Muscle of leg (tissue), 11 donors: ENCODE results near the gene CEP55. TPM values are rescaled to one million over a fixed set of nuclear protein-coding genes. Genes with fewer than 3 reads are reported as not detected.

Experiments
- DNase-seq: peaks from one replicate; pipeline ENCODE4 v3.0.0; 2013
- H3K27ac ChIP-seq: one replicate; pipeline ENCODE4 v1.5.1; 2013; ENCODE audit warnings: mild to moderate bottlenecking, low read length, control low read depth
- H3K27me3 ChIP-seq: one replicate; pipeline ENCODE4 v1.6.1; 2013; ENCODE audit warnings: low read length; ENCODE audit not compliant: control insufficient read depth, insufficient read depth
- H3K36me3 ChIP-seq: one replicate; pipeline ENCODE4 v1.6.1; 2013; ENCODE audit warnings: low read length; ENCODE audit not compliant: control insufficient read depth, insufficient read depth
- H3K4me1 ChIP-seq: one replicate; pipeline ENCODE4 v1.6.1; 2013; ENCODE audit warnings: low read length; ENCODE audit not compliant: control insufficient read depth, insufficient read depth
- H3K4me3 ChIP-seq: one replicate; pipeline ENCODE4 v1.5.1; 2013; ENCODE audit warnings: low read length, control low read depth
- H3K9me3 ChIP-seq: replicated peaks from 2 replicates; pipeline ENCODE4 v1.6.1; 2013; ENCODE audit warnings: low read depth, low read length; ENCODE audit not compliant: control insufficient read depth
- WGBS: methylation state at CpG from one replicate; pipeline ENCODE4 v1.1.5; 2013; ENCODE audit warnings: missing lambda C conversion rate; ENCODE audit not compliant: insufficient coverage; 5-methylcytosine and 5-hydroxymethylcytosine counted together
- polyA plus RNA-seq, 8 donors: library from polyadenylated mRNA; unstranded; fragments of 120-200 nt; gene quantifications; one replicate each; pipeline versions ENCODE4 v1.2.1 to v1.2.3, GENCODE V29; 2013; ENCODE audit warnings: inconsistent platforms in 1 of 8, low replicate concordance in 1 of 8; ENCODE audit not compliant: insufficient read length in 8 of 8, insufficient read depth in 1 of 8
- total RNA-seq: library from RNA; stranded (reverse); fragments of 120-200 nt; gene quantifications from one replicate; pipeline ENCODE4 v1.2.4, GENCODE V29; 2013

The CEP55 gene
- total and polyA plus RNA-seq, 9 donors: 7.0 to 14.1 (median 8.7) TPM

- Histone ChIP-seq H3K4me1 (peaks cover 5% of the 10 kb centered on the region), H3K9me3 (no peaks in the 10 kb centered on the region), H3K36me3 (no peaks in the 10 kb centered on the region), H3K27me3 (peaks cover 2% of the 10 kb centered on the region), H3K4me3 (no peak overlapping the region), H3K27ac (no peak overlapping the region)
- WGBS: 59% methylated on average over 9 of the region's 14 CpGs
- peak; percentile 67 for DNase-seq
These were observed 58.5 kb downstream of the CEP55 start for GRCh38 chr10:93554760-93555432.

- H3K9me3 ChIP-seq: no peaks in the 10 kb centered on the region
- H3K27me3 ChIP-seq: peaks cover 11% of the 10 kb centered on the region
- no peak for DNase-seq
- no peaks in the 10 kb centered on the region for H3K36me3 ChIP-seq
- no peak overlapping the region for H3K27ac ChIP-seq
- 96% methylated on average over 7 of the region's 9 CpGs for WGBS
- H3K4me3 ChIP-seq: no peak overlapping the region
- H3K4me1 ChIP-seq: no peaks in the 10 kb centered on the region
These were observed 63.1 kb downstream of the CEP55 start for GRCh38 chr10:93559490-93559889.

- H3K27ac ChIP-seq: no peak overlapping the region
- H3K4me1 ChIP-seq: no peaks in the 10 kb centered on the region
- H3K27me3 ChIP-seq: peaks cover 18% of the 10 kb centered on the region
- WGBS: no CpG with 5 or more reads among the region's 6 CpGs
- no peak overlapping the region for H3K4me3 ChIP-seq
- DNase-seq: no peak
- H3K9me3 ChIP-seq: no peaks in the 10 kb centered on the region
- H3K36me3 ChIP-seq: no peaks in the 10 kb centered on the region
These were observed 64.1 kb downstream of the CEP55 start for GRCh38 chr10:93560541-93560940.

DNA sequence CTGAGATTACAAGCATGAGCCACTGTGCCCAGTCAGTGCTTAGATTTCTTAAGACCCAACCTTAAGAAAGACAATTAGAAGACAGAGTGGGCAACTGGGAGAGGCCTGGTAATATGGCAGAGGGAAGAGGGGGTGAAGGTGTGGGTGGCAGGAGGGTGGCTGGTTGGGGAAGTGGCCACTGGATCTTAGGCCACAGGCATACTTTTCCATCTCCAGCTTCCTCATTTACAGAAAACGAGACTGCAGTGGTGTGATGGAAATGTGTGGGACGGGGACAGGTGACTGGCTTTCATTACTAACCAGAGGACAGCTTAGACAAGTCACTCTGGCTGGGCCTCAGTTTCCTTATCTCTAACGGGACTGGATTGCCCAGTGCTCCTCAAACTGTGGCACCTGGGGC is 69.0 kb downstream of the CEP55 start:
- Histone ChIP-seq H3K9me3 (no peaks in the 10 kb centered on the region), H3K36me3 (no peaks in the 10 kb centered on the region), H3K27me3 (peaks cover 58% of the 10 kb centered on the region), H3K27ac (no peak overlapping the region), H3K4me3 (no peak overlapping the region), H3K4me1 (peaks cover 13% of the 10 kb centered on the region)
- peak; percentile 9 for DNase-seq
- 78% methylated on average over 1 of the region's 3 CpGs for WGBS

GRCh38 chr10:93566435-93567276 is 70.2 kb downstream of the CEP55 start, which contains the start of gene FFAR4:
TSS of gene FFAR4 (plus strand) at chr10:93566665. CDS start at chr10:93566721, 56 bp downstream.
- Histone ChIP-seq H3K9me3 (no peaks in the 10 kb centered on the region), H3K27me3 (peaks cover 66% of the 10 kb centered on the region), H3K27ac (no peak within 1 kb of the TSS), H3K4me3 (no peak within 1 kb of the TSS), H3K36me3 (no peaks in the 10 kb centered on the region), H3K4me1 (peaks cover 13% of the 10 kb centered on the region)
- under 1% methylated on average over 84 of the region's 85 CpGs for WGBS
- peak; percentile 5 for DNase-seq

DNA sequence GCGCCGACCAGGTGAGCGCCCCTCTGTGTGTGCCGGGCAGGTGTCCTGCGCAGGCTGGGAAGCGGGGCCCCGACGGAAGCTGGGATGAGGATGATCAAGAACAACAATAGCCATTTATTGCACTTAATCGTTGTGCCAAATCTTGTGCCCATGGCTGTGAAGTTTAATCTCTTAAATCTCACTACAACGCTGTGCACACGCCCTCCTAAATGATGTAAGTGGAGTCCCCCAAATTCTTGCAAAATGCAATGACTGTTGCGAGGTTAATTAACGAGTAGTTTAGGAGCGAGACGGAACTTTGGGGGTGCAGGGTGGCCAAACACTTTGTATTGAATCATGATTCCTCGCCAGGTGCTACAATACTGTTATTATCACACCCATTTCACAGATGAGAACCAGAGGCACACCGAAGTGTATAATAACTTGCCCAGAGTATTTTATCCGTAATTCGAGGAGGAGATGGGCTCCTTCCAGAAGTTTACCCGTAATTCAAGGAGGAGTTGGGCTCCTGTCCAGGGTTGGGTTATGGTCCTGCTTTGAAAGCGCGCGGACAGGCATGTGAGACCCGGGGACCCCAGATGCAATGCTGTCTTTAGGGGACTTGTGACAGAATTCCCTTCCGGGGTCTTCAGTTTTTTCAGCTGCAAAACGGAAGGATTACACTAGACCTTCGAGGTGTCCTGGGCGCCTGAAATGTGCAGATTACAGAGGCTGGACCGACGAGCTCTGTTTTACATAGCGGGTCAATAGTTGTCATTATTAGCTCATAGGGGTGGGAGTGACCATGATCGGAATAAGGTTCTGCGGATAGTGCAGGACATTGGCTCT is 71.1 kb downstream of the CEP55 start:
- Histone ChIP-seq H3K27me3 (peaks cover 72% of the 10 kb centered on the region), H3K9me3 (no peaks in the 10 kb centered on the region), H3K36me3 (no peaks in the 10 kb centered on the region), H3K4me1 (peaks cover 13% of the 10 kb centered on the region), H3K27ac (no peak overlapping the region), H3K4me3 (no peak overlapping the region)
- no peak for DNase-seq
- 11% methylated on average over 15 of the region's 33 CpGs for WGBS

DNA sequence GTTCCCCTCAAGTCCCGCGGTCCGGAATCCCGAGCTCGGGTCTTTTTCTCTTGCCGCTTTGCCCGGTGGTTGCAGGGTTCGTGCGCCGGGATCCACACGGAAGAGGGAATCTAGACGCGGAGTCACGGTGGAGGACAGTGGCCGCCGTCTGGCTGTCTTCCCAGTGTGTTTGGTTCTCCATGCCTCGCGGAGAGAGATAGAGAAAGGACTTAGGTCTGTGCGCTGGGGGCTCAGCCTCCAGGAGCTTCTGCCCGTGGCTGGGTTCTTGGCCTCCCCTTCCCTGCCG is 71.6 kb downstream of the CEP55 start:
- peak; percentile 10 for DNase-seq
- WGBS: 3% methylated on average over 18 of the region's 21 CpGs
- H3K27me3 ChIP-seq: peaks cover 71% of the 10 kb centered on the region

GRCh38 chr10:93570383-93570782 is 74.0 kb downstream of the CEP55 start:
- Histone ChIP-seq H3K4me1 (peaks cover 13% of the 10 kb centered on the region), H3K27me3 (peaks cover 68% of the 10 kb centered on the region), H3K4me3 (no peak overlapping the region), H3K27ac (no peak overlapping the region), H3K36me3 (no peaks in the 10 kb centered on the region), H3K9me3 (no peaks in the 10 kb centered on the region)
- WGBS: no CpG with 5 or more reads among the region's 3 CpGs
- no peak for DNase-seq

More for the DNA sequence above, 71.6 kb downstream of the CEP55 start:
- Histone ChIP-seq H3K4me1 (peaks cover 13% of the 10 kb centered on the region), H3K36me3 (no peaks in the 10 kb centered on the region), H3K4me3 (no peak overlapping the region), H3K27ac (no peak overlapping the region), H3K9me3 (no peaks in the 10 kb centered on the region)

GRCh38 chr10:93572606-93573005 is 76.2 kb downstream of the CEP55 start:
- H3K4me1 ChIP-seq: peaks cover 5% of the 10 kb centered on the region
- H3K36me3 ChIP-seq: no peaks in the 10 kb centered on the region
- no peak overlapping the region for H3K27ac ChIP-seq
- H3K27me3 ChIP-seq: peaks cover 48% of the 10 kb centered on the region
- DNase-seq: no peak
- WGBS: 81% methylated on average over 2 of the region's 2 CpGs
- no peak overlapping the region for H3K4me3 ChIP-seq
- H3K9me3 ChIP-seq: no peaks in the 10 kb centered on the region
